ENCODE measurements around the gene ZFTA. TPM values are rescaled to one million over a fixed set of nuclear protein-coding genes. Genes with fewer than 3 reads are reported as not detected.

Gene ZFTA
- total RNA-seq, 1 experiment from 2014 or later: 30.8 TPM

GRCh38 chr11:63765688-63766241, 2.8 kb downstream of the ZFTA start:
- peak overlapping the region; percentile 80 for H3K27ac Mint-ChIP-seq (ENCODE audit: unreplicated experiment)
- intact Hi-C loops (cut with micrococcal nuclease; ENCODE audit: unreplicated experiment): loop anchor here (5.0 kb wide), 2 partner anchors 67 to 122 kb away; no protein-coding TSS in a partner anchor
- H3K4me1 Mint-ChIP-seq (ENCODE audit: low read depth, unreplicated experiment): peaks cover 33% of the 10 kb centered on the region
- Histone ChIP-seq H3K27me3 (replicated peaks; ENCODE audit: control insufficient read depth, insufficient read depth, low read length) (no peaks in the 10 kb centered on the region), H3K36me3 (ENCODE audit: control insufficient read depth, insufficient read depth, low read length) (peaks cover 5% of the 10 kb centered on the region), H3K4me3 (ENCODE audit: low read depth, low read length) (0 out of 2 replicates have a peak overlapping the region, but pooled peaks have one; percentile 3), H3K9me3 (no peaks in the 10 kb centered on the region), H3K4me1 (peaks cover 37% of the 10 kb centered on the region)
- no peak for DNase-seq
- TF ChIP-seq, protein P1, sequence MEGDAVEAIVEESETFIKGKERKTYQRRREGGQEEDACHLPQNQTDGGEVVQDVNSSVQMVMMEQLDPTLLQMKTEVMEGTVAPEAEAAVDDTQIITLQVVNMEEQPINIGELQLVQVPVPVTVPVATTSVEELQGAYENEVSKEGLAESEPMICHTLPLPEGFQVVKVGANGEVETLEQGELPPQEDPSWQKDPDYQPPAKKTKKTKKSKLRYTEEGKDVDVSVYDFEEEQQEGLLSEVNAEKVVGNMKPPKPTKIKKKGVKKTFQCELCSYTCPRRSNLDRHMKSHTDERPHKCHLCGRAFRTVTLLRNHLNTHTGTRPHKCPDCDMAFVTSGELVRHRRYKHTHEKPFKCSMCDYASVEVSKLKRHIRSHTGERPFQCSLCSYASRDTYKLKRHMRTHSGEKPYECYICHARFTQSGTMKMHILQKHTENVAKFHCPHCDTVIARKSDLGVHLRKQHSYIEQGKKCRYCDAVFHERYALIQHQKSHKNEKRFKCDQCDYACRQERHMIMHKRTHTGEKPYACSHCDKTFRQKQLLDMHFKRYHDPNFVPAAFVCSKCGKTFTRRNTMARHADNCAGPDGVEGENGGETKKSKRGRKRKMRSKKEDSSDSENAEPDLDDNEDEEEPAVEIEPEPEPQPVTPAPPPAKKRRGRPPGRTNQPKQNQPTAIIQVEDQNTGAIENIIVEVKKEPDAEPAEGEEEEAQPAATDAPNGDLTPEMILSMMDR (IDR thresholded peaks at IDR 0.05; ENCODE audit: insufficient read depth in 1 of 2, low read depth in 1 of 2, low read length in 1 of 2, severe bottlenecking in 1 of 2, unreplicated experiment in 1 of 2): no peak
- H3K27me3 Mint-ChIP-seq (ENCODE audit: insufficient read depth, unreplicated experiment): no peaks in the 10 kb centered on the region
- no TSS peak for BruUV-seq (replicated peaks)
- H3K9me3 Mint-ChIP-seq (ENCODE audit: unreplicated experiment): no peaks in the 10 kb centered on the region
- ChIA-PET CTCF (interaction anchor here (2.3 kb wide), 1 partner anchor 180 kb away, joined by 9 read pairs; no protein-coding TSS in a partner anchor), POLR2A (no interaction called here)
- peaks cover 51% of the 10 kb centered on the region for H3K36me3 Mint-ChIP-seq (ENCODE audit: insufficient read depth, unreplicated experiment)
- H3K4me3 Mint-ChIP-seq (ENCODE audit: unreplicated experiment): peak overlapping the region; percentile 99

GRCh38 chr11:63764679-63765647, 3.6 kb downstream of the ZFTA start:
- DNase-seq: peak; percentile 82 to 87

GRCh38 chr11:63764340-63764678, 4.3 kb downstream of the ZFTA start:
- Histone ChIP-seq H3K36me3 (ENCODE audit: control insufficient read depth, insufficient read depth, low read length) (peaks cover 5% of the 10 kb centered on the region), H3K4me1 (peaks cover 32% of the 10 kb centered on the region), H3K4me3 (ENCODE audit: low read depth, low read length) (no peak overlapping the region), H3K9me3 (no peaks in the 10 kb centered on the region), H3K27me3 (replicated peaks; ENCODE audit: control insufficient read depth, insufficient read depth, low read length) (no peaks in the 10 kb centered on the region)
- Mint-ChIP-seq H3K4me3 (ENCODE audit: unreplicated experiment) (no peak overlapping the region), H3K9me3 (ENCODE audit: unreplicated experiment) (no peaks in the 10 kb centered on the region), H3K36me3 (ENCODE audit: insufficient read depth, unreplicated experiment) (peaks cover 63% of the 10 kb centered on the region), H3K4me1 (ENCODE audit: low read depth, unreplicated experiment) (peaks cover 26% of the 10 kb centered on the region), H3K27ac (ENCODE audit: unreplicated experiment) (peak overlapping the region; percentile 80), H3K27me3 (ENCODE audit: insufficient read depth, unreplicated experiment) (no peaks in the 10 kb centered on the region)
- intact Hi-C loops (cut with micrococcal nuclease; ENCODE audit: unreplicated experiment): no loop called here
- TF ChIP-seq, protein P1 (IDR thresholded peaks at IDR 0.05; ENCODE audit: insufficient read depth in 1 of 2, low read depth in 1 of 2, low read length in 1 of 2, severe bottlenecking in 1 of 2, unreplicated experiment in 1 of 2): no peak
- no TSS peak for BruUV-seq (replicated peaks)
- CTCF ChIA-PET: no interaction called here
- DNase-seq: no peak
- POLR2A ChIA-PET: no interaction called here

More at GRCh38 chr11:63764679-63765647, 3.6 kb downstream of the ZFTA start:
- TF ChIP-seq, protein P1 (IDR thresholded peaks at IDR 0.05; ENCODE audit: insufficient read depth in 1 of 2, low read depth in 1 of 2, low read length in 1 of 2, severe bottlenecking in 1 of 2, unreplicated experiment in 1 of 2): no peak
- Mint-ChIP-seq H3K9me3 (ENCODE audit: unreplicated experiment) (no peaks in the 10 kb centered on the region), H3K27ac (ENCODE audit: unreplicated experiment) (peak overlapping the region; percentile 80), H3K27me3 (ENCODE audit: insufficient read depth, unreplicated experiment) (no peaks in the 10 kb centered on the region), H3K36me3 (ENCODE audit: insufficient read depth, unreplicated experiment) (peaks cover 59% of the 10 kb centered on the region), H3K4me3 (ENCODE audit: unreplicated experiment) (peak overlapping the region; percentile 69), H3K4me1 (ENCODE audit: low read depth, unreplicated experiment) (peaks cover 27% of the 10 kb centered on the region)
- ChIA-PET POLR2A (no interaction called here), CTCF (no interaction called here)
- Histone ChIP-seq H3K36me3 (ENCODE audit: control insufficient read depth, insufficient read depth, low read length) (peaks cover 5% of the 10 kb centered on the region), H3K9me3 (no peaks in the 10 kb centered on the region), H3K4me3 (ENCODE audit: low read depth, low read length) (no peak overlapping the region), H3K4me1 (peaks cover 35% of the 10 kb centered on the region), H3K27me3 (replicated peaks; ENCODE audit: control insufficient read depth, insufficient read depth, low read length) (no peaks in the 10 kb centered on the region)
- intact Hi-C loops (cut with micrococcal nuclease; ENCODE audit: unreplicated experiment): loop anchor here (5.0 kb wide), 2 partner anchors 67 to 122 kb away; no protein-coding TSS in a partner anchor
- BruUV-seq (replicated peaks): no TSS peak

All from Caco-2 (cell line).